Activated T-helper 2 cell treated with anti-CD3 and anti-CD28 coated beads, Interferon-gamma antibody, Interleukin-2, Interleukin-4, amounts not matched to agents 10 μg/mL and 5 μg/mL and 100 μg/mL, durations not matched to agents 14 hours and 24 hours and 36 hours (primary cell): ENCODE data around the gene KLK6. TPM values are rescaled to one million over a fixed set of nuclear protein-coding genes. Genes with fewer than 3 reads are reported as not detected.
"Not testable (repeated sequence)": the region's sequence is repeated elsewhere in the genome, so short reads cannot be mapped to it uniquely, and the experiment has no call there.

Experiments
- DNase-seq: peaks from one replicate; pipeline ENCODE4 v3.0.0; 2021; ENCODE audit warnings: low spot score
- H3K27ac Mint-ChIP-seq: one replicate; pipeline ENCODE4 v1.8.0; 2021; ENCODE audit warnings: mixed read lengths
- H3K27me3 Mint-ChIP-seq: one replicate; pipeline ENCODE4 v1.8.0; 2021; ENCODE audit warnings: low read depth, mixed read lengths
- H3K36me3 Mint-ChIP-seq: one replicate; pipeline ENCODE4 v1.8.0; 2021; ENCODE audit warnings: low read depth, mixed read lengths
- H3K4me1 Mint-ChIP-seq: one replicate; pipeline ENCODE4 v1.8.0; 2021; ENCODE audit warnings: low read depth, mixed read lengths
- H3K4me3 Mint-ChIP-seq: one replicate; pipeline ENCODE4 v1.8.0; 2021; ENCODE audit warnings: low read depth, mild to moderate bottlenecking, moderate library complexity, mixed read lengths
- H3K9me3 Mint-ChIP-seq: one replicate; pipeline ENCODE4 v1.8.0; 2021; ENCODE audit warnings: mixed read lengths
- intact Hi-C: fragments of 100-400 bp; cut with micrococcal nuclease; formaldehyde crosslinking; loops from one replicate; pipeline ENCODE4 v1.15.1; 2023
- total RNA-seq: library from RNA; stranded (reverse); gene quantifications from 2 replicates; pipeline ENCODE4 v1.2.3, GENCODE V29; 2022

Gene KLK6
- total RNA-seq, 1 donor from 2014 or later: not detected

- Mint-ChIP-seq H3K4me3 (no peak overlapping the region), H3K27ac (no peak overlapping the region), H3K27me3 (peaks cover 9% of the 10 kb centered on the region), H3K9me3 (no peaks in the 10 kb centered on the region), H3K4me1 (no peaks in the 10 kb centered on the region), H3K36me3 (no peaks in the 10 kb centered on the region)
- no peak for DNase-seq
- intact Hi-C loops: no loop called here
Observed at GRCh38 chr19:50980208-50980607, 10.8 kb upstream of the KLK6 start.

DNA sequence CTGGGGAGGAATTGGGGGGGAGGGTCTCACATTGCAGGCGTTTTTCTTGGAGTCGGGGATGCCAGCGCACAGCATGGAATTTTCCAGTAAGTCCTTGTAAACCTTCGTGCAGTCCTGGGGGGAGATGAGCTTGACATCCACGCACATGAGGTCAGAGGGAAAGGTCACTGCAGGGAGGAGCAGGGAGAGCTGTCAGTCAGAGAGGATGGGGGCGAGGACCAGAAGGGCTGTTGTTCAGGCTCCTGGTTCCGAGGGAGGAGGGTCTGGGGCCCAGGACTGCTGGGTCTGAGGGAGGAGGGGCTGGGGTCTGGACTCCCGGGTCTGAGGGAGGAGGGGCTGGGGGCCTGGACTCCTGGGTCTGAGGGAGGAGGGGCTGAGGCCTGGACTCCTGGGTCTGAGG lies 10.4 kb upstream of the KLK6 start:
- H3K27ac Mint-ChIP-seq: no peak overlapping the region
- no peaks in the 10 kb centered on the region for H3K9me3 Mint-ChIP-seq
- H3K4me3 Mint-ChIP-seq: no peak overlapping the region
- H3K4me1 Mint-ChIP-seq: no peaks in the 10 kb centered on the region
- H3K36me3 Mint-ChIP-seq: no peaks in the 10 kb centered on the region
- intact Hi-C loops: no loop called here
- H3K27me3 Mint-ChIP-seq: peaks cover 6% of the 10 kb centered on the region
- DNase-seq: no peak

GRCh38 chr19:50978772-50979390 lies 9.5 kb upstream of the KLK6 start:
- H3K27me3 Mint-ChIP-seq: peaks cover 6% of the 10 kb centered on the region
- H3K36me3 Mint-ChIP-seq: no peaks in the 10 kb centered on the region
- intact Hi-C loops: no loop called here
- DNase-seq: no peak
- H3K4me1 Mint-ChIP-seq: no peaks in the 10 kb centered on the region
- H3K9me3 Mint-ChIP-seq: no peaks in the 10 kb centered on the region
- no peak overlapping the region for H3K4me3 Mint-ChIP-seq
- H3K27ac Mint-ChIP-seq: no peak overlapping the region

- no peak for DNase-seq
- Mint-ChIP-seq H3K36me3 (no peaks in the 10 kb centered on the region), H3K27ac (no peak overlapping the region), H3K27me3 (peaks cover 4% of the 10 kb centered on the region), H3K9me3 (no peaks in the 10 kb centered on the region), H3K4me3 (no peak overlapping the region), H3K4me1 (no peaks in the 10 kb centered on the region)
- intact Hi-C loops: no loop called here
Observed at GRCh38 chr19:50977626-50978025, 8.2 kb upstream of the KLK6 start.

GRCh38 chr19:50975766-50976165 lies 6.4 kb upstream of the KLK6 start:
- Mint-ChIP-seq H3K27ac (no peak overlapping the region), H3K4me1 (no peaks in the 10 kb centered on the region), H3K36me3 (no peaks in the 10 kb centered on the region), H3K4me3 (no peak overlapping the region), H3K27me3 (peaks cover 1% of the 10 kb centered on the region), H3K9me3 (no peaks in the 10 kb centered on the region)
- intact Hi-C loops: no loop called here
- no peak for DNase-seq

GRCh38 chr19:50974702-50975556 lies 5.5 kb upstream of the KLK6 start:
- H3K4me3 Mint-ChIP-seq: no peak overlapping the region
- intact Hi-C loops: no loop called here
- no peak overlapping the region for H3K27ac Mint-ChIP-seq
- no peaks in the 10 kb centered on the region for H3K36me3 Mint-ChIP-seq
- H3K9me3 Mint-ChIP-seq: no peaks in the 10 kb centered on the region
- no peak for DNase-seq
- peaks cover 6% of the 10 kb centered on the region for H3K27me3 Mint-ChIP-seq
- H3K4me1 Mint-ChIP-seq: no peaks in the 10 kb centered on the region

- H3K27ac Mint-ChIP-seq: no peak overlapping the region
- intact Hi-C loops: no loop called here
- H3K4me1 Mint-ChIP-seq: no peaks in the 10 kb centered on the region
- peaks cover 4% of the 10 kb centered on the region for H3K27me3 Mint-ChIP-seq
- H3K4me3 Mint-ChIP-seq: no peak overlapping the region
- no peaks in the 10 kb centered on the region for H3K36me3 Mint-ChIP-seq
- H3K9me3 Mint-ChIP-seq: no peaks in the 10 kb centered on the region
- no peak for DNase-seq
Observed at GRCh38 chr19:50972795-50973376, 3.5 kb upstream of the KLK6 start.

- H3K9me3 Mint-ChIP-seq, H3K27me3 Mint-ChIP-seq, intact Hi-C loops, H3K27ac Mint-ChIP-seq, DNase-seq, H3K4me3 Mint-ChIP-seq, H3K4me1 Mint-ChIP-seq, H3K36me3 Mint-ChIP-seq: not testable (repeated sequence)
Observed at GRCh38 chr19:50969810-50970209, 419 bp upstream of the KLK6 start.

DNA sequence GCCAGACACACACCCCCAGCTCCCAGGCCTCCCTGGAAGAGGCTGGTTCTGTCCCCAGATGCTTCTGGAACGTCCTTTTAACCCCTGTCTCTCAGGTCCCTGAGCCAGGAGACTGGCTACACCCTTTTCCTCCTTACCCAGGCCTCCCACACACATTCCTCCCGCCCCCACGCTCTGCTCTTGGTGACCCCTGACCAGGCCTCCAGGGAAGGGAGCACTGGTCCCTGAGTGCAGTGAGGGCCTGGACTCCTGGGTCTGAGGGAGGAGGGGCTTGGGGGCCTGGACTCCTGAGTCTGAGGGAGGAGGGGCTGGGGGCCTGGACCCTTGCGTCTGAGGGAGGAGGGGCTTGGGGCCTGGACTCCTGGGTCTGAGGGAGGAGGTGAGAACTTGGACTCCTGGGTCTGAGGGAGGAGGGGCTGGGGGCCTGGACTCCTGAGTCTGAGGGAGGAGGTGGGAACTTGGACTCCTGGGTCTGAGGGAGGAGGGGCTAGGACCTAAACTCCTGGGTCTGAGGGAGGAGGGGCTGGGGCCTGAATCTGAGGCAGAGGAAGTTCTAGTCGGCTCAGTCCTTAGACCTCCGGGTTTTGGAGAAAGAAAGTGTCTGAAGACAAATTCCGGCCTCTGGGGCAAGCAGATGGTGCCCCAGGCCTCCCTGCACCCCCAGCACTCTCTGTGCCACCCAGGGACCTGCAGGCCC lies 527 bp downstream of the KLK6 start:
- Mint-ChIP-seq H3K27me3 (peaks cover 4% of the 10 kb centered on the region), H3K4me1 (no peaks in the 10 kb centered on the region), H3K4me3 (no peak overlapping the region), H3K27ac (no peak overlapping the region), H3K36me3 (no peaks in the 10 kb centered on the region), H3K9me3 (no peaks in the 10 kb centered on the region)
- intact Hi-C loops: no loop called here
- DNase-seq: no peak

- H3K36me3 Mint-ChIP-seq: no peaks in the 10 kb centered on the region
- H3K4me1 Mint-ChIP-seq: no peaks in the 10 kb centered on the region
- H3K27ac Mint-ChIP-seq: no peak overlapping the region
- no peak overlapping the region for H3K4me3 Mint-ChIP-seq
- intact Hi-C loops: no loop called here
- no peaks in the 10 kb centered on the region for H3K9me3 Mint-ChIP-seq
- DNase-seq: no peak
- peaks cover 4% of the 10 kb centered on the region for H3K27me3 Mint-ChIP-seq
Observed at GRCh38 chr19:50967929-50968715, 1.3 kb downstream of the KLK6 start.

DNA sequence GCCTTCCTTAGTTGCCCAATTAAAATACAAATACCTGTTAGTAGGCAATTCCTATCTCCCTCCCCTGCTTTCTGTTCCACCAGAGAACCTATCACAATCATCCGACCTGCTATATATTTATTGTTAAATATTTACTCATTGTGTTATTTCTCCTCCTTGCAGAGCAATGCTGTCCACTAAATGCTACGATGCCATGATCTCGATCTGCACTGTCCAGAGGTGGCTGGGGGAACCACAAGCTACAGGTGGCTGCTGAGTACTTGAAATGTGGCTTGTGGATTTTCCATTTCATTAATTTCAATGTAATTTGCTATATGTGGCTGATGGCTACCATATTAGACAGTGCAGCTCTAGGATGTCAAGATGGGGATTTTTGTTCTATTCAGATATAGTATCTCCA lies 5.1 kb downstream of the KLK6 start:
- Mint-ChIP-seq H3K27me3 (peaks cover 1% of the 10 kb centered on the region), H3K4me1 (no peaks in the 10 kb centered on the region), H3K9me3 (no peaks in the 10 kb centered on the region), H3K27ac (no peak overlapping the region), H3K4me3 (no peak overlapping the region), H3K36me3 (no peaks in the 10 kb centered on the region)
- intact Hi-C loops: no loop called here
- DNase-seq: no peak

- Mint-ChIP-seq H3K4me1 (no peaks in the 10 kb centered on the region), H3K27me3 (peaks cover 1% of the 10 kb centered on the region), H3K27ac (no peak overlapping the region), H3K9me3 (no peaks in the 10 kb centered on the region), H3K36me3 (no peaks in the 10 kb centered on the region), H3K4me3 (no peak overlapping the region)
- no peak for DNase-seq
- intact Hi-C loops: no loop called here
Observed at GRCh38 chr19:50963381-50963780, 6.0 kb downstream of the KLK6 start.
